Muscle of back (tissue), 11 donors: Measurements from ENCODE around the gene GPR160. TPM values are rescaled to one million over a fixed set of nuclear protein-coding genes. Genes with fewer than 3 reads are reported as not detected.
"Not testable (repeated sequence)": the region's sequence is repeated elsewhere in the genome, so short reads cannot be mapped to it uniquely, and the experiment has no call there.

Experiments
- DNase-seq, 3 donors: peaks; one replicate each; pipeline versions ENCODE4 v3.0.0 to v3.0.0-alpha.2; 2013
- polyA plus RNA-seq, 10 donors: library from polyadenylated mRNA; unstranded; fragments of 120-200 nt; gene quantifications; one replicate each; pipeline ENCODE4 v1.2.1, GENCODE V29; 2013; ENCODE audit not compliant: insufficient read length in 10 of 10

GPR160 gene
- polyA plus RNA-seq, 10 donors: 1.8 to 3.8 (median 2.6) TPM

DNA sequence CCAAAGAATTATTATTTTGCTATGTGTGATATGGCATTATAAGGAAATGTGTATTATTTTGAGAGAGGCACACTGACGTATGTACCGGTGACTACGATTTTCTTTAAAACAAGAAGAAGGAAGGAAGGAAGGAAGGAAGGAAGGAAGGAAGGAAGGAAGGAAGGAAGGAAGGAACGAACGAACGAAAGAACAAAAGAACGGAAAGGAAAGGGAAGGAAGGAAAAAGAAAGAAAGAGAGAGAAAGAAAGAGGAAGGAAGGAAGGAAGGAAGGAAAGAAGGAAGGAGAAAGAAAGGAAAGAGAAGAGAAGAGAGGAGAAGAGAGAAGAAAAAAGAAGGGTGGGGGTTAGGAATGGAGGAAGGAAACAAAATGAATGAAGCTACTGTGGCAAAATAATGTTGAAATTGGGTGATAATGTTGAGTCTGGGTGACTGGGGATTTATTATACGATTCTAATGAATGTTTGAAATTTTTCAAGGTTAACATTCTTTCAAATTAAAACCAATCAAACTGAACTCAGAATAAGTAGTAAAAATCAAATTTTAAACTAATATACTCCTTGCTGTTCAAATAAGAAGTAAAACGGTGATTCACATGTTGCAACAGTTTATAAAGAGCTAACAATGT is 73.5 kb downstream of the GPR160 start:
- DNase-seq: no peak

- DNase-seq: not testable (repeated sequence)
These were observed 76.4 kb downstream of the GPR160 start for GRCh38 chr3:170114165-170114564.

- DNase-seq: no peak
These were observed 79.3 kb downstream of the GPR160 start for GRCh38 chr3:170117134-170117533.

- DNase-seq: peak in 2 of 3 donors; percentile 1 to 7
These were observed 90.6 kb downstream of the GPR160 start for GRCh38 chr3:170128259-170128976.

DNA sequence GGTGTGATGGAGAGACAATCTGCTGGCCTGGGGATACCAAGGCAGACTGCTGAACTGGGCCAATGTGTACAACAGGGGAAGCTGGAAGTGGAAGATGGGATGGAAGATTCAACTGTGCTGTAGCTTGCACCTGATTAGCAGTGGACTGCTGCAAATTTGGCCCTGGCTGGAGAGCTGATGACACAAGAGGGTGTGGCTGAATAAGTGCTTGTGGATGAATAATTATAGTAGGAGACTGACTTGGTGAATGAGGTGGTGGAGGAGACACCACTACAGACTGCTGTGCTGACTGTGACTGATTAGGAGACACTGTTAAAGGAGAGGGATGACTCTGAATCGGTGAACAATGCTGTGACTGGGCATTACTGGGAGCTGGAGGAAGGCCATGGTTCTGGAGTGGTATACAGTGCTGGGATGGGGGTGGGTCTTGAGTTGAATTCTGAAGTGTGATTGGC is 91.2 kb downstream of the GPR160 start:
- no peak for DNase-seq

GRCh38 chr3:170130532-170130931 is 92.7 kb downstream of the GPR160 start:
- DNase-seq: no peak

GRCh38 chr3:170132335-170132734 is 94.5 kb downstream of the GPR160 start:
- no peak for DNase-seq

Other genes with a start within 250 kb of the GPR160 start
- gene LRRIQ4, start 225.1 kb upstream of the GPR160 start, polyA plus RNA-seq: under 1 TPM in 4 of 10 donors, not detected in 6; 0.08 to 0.26 (median 0.13) TPM
- 10 to 100 TPM in 1 of 10 donors, 1 to 10 TPM in 9; 3.2 to 10.6 (median 4.3) TPM for gene LRRC34, start 225.1 kb upstream of the GPR160 start, polyA plus RNA-seq
- not detected for gene LRRC31, start 168.1 kb upstream of the GPR160 start, polyA plus RNA-seq
- not detected for gene SAMD7, start 126.4 kb upstream of the GPR160 start, polyA plus RNA-seq
- 10 to 100 TPM; 76.8 to 91.9 (median 81.3) TPM for gene SEC62, start 71.2 kb upstream of the GPR160 start, polyA plus RNA-seq
- gene PHC3, start 143.7 kb downstream of the GPR160 start, polyA plus RNA-seq: 10 to 100 TPM; 12.3 to 24.1 (median 18.1) TPM
- gene PRKCI, start 184.4 kb downstream of the GPR160 start, polyA plus RNA-seq: 10 to 100 TPM; 15.3 to 30.4 (median 21.9) TPM